Neural cell (in vitro differentiated cells): ENCODE measurements around the gene MRPL9. TPM values are rescaled to one million over a fixed set of nuclear protein-coding genes. Genes with fewer than 3 reads are reported as not detected.

Experiments used
- H2AFZ ChIP-seq: fragments of 200-600, 300-800 bp; sonication (generic), shearing (Covaris generic); 2 replicates; pipeline ENCODE4 v1.6.0; 2014; ENCODE audit warnings: low read depth, mild to moderate bottlenecking, antibody characterized with exemption, low read length, moderate library complexity
- H3F3A ChIP-seq: fragments of 200-600 bp; shearing (Covaris generic); 2 replicates; pipeline ENCODE4 v1.6.1; 2016; ENCODE audit warnings: mild to moderate bottlenecking, moderate library complexity, mixed read lengths, antibody characterized with exemption, low read length; ENCODE audit not compliant: insufficient read depth, poor library complexity, severe bottlenecking
- H3K27ac ChIP-seq: fragments of 200-600, 300-800 bp; sonication (generic), shearing (Covaris generic); 2 replicates; pipeline ENCODE4 v1.5.1; 2014; ENCODE audit warnings: mild to moderate bottlenecking, low read length, moderate library complexity
- H3K27me3 ChIP-seq: fragments of 300-800, 200-600 bp; sonication (generic), shearing (Covaris generic); 2 replicates; pipeline ENCODE4 v1.6.0; 2014; ENCODE audit warnings: mild to moderate bottlenecking, low read depth, low read length, moderate library complexity; ENCODE audit not compliant: insufficient read depth
- H3K36me3 ChIP-seq: fragments of 300-800, 200-600 bp; sonication (generic), shearing (Covaris generic); 2 replicates; pipeline ENCODE4 v1.5.1; 2014; ENCODE audit warnings: mild to moderate bottlenecking, antibody characterized with exemption, low read length, moderate library complexity; ENCODE audit not compliant: insufficient read depth
- H3K4me2 ChIP-seq: fragments of 300-800, 200-600 bp; sonication (generic), shearing (Covaris generic); 2 replicates; pipeline ENCODE4 v1.6.0; 2014; ENCODE audit warnings: mild to moderate bottlenecking, low read length
- H3K4me3 ChIP-seq: fragments of 300-800, 200-600 bp; sonication (generic), shearing (Covaris generic); 2 replicates; pipeline ENCODE4 v1.5.1; 2014; ENCODE audit warnings: mild to moderate bottlenecking, low read length, moderate library complexity
- H3K79me2 ChIP-seq: fragments of 200-600 bp; shearing (Covaris generic); replicated peaks from 2 replicates; pipeline ENCODE4 v1.6.0; 2014; ENCODE audit warnings: mild to moderate bottlenecking, low read length, moderate library complexity; ENCODE audit not compliant: insufficient read depth
- H3K9ac ChIP-seq: fragments of 300-800, 200-600 bp; sonication (generic), shearing (Covaris generic); 2 replicates; pipeline ENCODE4 v1.6.1; 2016; ENCODE audit warnings: mild to moderate bottlenecking, low read length, mixed read lengths
- H3K9me2 ChIP-seq: fragments of 200-600 bp; shearing (Covaris generic); 2 replicates; pipeline ENCODE4 v1.6.1; 2016; ENCODE audit warnings: mild to moderate bottlenecking, low read length, mixed read lengths; ENCODE audit not compliant: insufficient read depth
- H3K9me3 ChIP-seq: fragments of 200-600, 300-800 bp; sonication (generic), shearing (Covaris generic); 2 replicates; pipeline ENCODE4 v1.6.1; 2016; ENCODE audit warnings: mild to moderate bottlenecking, mixed run types, low read length, moderate library complexity, mixed read lengths
- H4K20me1 ChIP-seq: fragments of 200-600 bp; shearing (Covaris generic); 2 replicates; pipeline ENCODE4 v1.6.1; 2016; ENCODE audit warnings: mild to moderate bottlenecking, mixed run types; ENCODE audit not compliant: insufficient read depth
- EP300 ChIP-seq: fragments of 450-650 bp; conservative IDR thresholded peaks from 2 replicates; pipeline ENCODE4 v1.6.1; 2014; ENCODE audit warnings: antibody characterized with exemption, mild to moderate bottlenecking, moderate library complexity; ENCODE audit not compliant: poor library complexity, severe bottlenecking
- EZH2 ChIP-seq: fragments of 200-600, 300-800 bp; shearing (Covaris generic), sonication (generic); IDR thresholded peaks from 2 replicates; pipeline ENCODE4 v1.6.1; 2014; ENCODE audit warnings: antibody characterized with exemption, low read length, borderline replicate concordance, mild to moderate bottlenecking; ENCODE audit not compliant: insufficient read depth, poor library complexity, severe bottlenecking
- MXI1 ChIP-seq: fragments of 450-650 bp; conservative IDR thresholded peaks from 2 replicates; pipeline ENCODE4 v1.6.1; 2014; ENCODE audit warnings: antibody characterized with exemption, mild to moderate bottlenecking; ENCODE audit not compliant: poor library complexity, severe bottlenecking
- POLR2AphosphoS5 ChIP-seq: IDR thresholded peaks from 2 replicates; pipeline ENCODE4 v1.6.1; 2012
- RAD21 ChIP-seq: fragments of 450-650 bp; conservative IDR thresholded peaks from 2 replicates; pipeline ENCODE4 v1.6.1; 2014; ENCODE audit warnings: antibody characterized with exemption, mild to moderate bottlenecking, moderate library complexity
- SMC3 ChIP-seq: fragments of 450-650 bp; conservative IDR thresholded peaks from 2 replicates; pipeline ENCODE4 v1.6.1; 2014; ENCODE audit warnings: antibody characterized with exemption, mild to moderate bottlenecking, moderate library complexity; ENCODE audit not compliant: poor library complexity
- TAF1 ChIP-seq: IDR thresholded peaks from 2 replicates; pipeline ENCODE4 v1.6.1; 2012; ENCODE audit warnings: low read depth
- polyA plus RNA-seq: library from polyadenylated mRNA; depleted of rRNA; stranded (reverse); fragments of >200 nt; gene quantifications from 2 replicates; pipeline ENCODE4 v1.2.3, GENCODE V29; 2014
- TF ChIP-seq, protein P1 (sequence below): fragments of 450-650 bp; IDR thresholded peaks from 2 replicates; pipeline ENCODE4 v1.5.1; 2014; ENCODE audit warnings: antibody characterized with exemption, mild to moderate bottlenecking, moderate library complexity; ENCODE audit not compliant: poor library complexity, severe bottlenecking
- TF ChIP-seq, protein P2 (sequence below): IDR thresholded peaks from 2 replicates; pipeline ENCODE4 v1.6.1; 2012; ENCODE audit warnings: borderline replicate concordance

Gene MRPL9
- polyA plus RNA-seq, 1 donor from 2014 or later: 134 TPM

DNA sequence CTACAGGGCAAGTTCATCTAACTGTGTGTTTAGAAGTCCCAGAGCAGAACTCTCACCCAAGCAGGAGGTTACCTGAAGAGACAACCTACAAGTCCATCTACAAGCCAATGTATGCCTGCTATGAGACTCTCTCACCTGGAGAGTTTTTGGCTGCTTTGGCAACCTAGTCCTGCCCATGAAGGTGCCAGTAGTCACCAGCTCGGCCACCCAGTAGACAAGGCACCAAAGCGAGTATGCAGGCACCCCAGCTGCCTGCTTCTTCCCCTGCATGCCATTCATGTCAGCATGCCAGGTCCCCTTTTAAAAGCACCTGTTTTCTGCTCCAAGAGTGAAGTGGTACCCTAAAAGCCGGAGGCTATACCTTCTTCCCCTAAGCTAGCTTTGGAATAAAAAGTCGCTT, 21.8 kb downstream of the MRPL9 start:
- no peaks in the 10 kb centered on the region for H3K36me3 ChIP-seq
- no peak overlapping the region for H3K4me2 ChIP-seq
- no peak overlapping the region for H3K9ac ChIP-seq
- H4K20me1 ChIP-seq: no peaks in the 10 kb centered on the region
- no peaks in the 10 kb centered on the region for H3K79me2 ChIP-seq
- no peaks in the 10 kb centered on the region for H3K27me3 ChIP-seq
- no peak overlapping the region for H2AFZ ChIP-seq
- TF ChIP-seq MXI1 (no peak), POLR2AphosphoS5 (no peak), SMC3 (no peak), EP300 (no peak), TAF1 (no peak), RAD21 (no peak), EZH2 (no peak)
- TF ChIP-seq, protein P1, sequence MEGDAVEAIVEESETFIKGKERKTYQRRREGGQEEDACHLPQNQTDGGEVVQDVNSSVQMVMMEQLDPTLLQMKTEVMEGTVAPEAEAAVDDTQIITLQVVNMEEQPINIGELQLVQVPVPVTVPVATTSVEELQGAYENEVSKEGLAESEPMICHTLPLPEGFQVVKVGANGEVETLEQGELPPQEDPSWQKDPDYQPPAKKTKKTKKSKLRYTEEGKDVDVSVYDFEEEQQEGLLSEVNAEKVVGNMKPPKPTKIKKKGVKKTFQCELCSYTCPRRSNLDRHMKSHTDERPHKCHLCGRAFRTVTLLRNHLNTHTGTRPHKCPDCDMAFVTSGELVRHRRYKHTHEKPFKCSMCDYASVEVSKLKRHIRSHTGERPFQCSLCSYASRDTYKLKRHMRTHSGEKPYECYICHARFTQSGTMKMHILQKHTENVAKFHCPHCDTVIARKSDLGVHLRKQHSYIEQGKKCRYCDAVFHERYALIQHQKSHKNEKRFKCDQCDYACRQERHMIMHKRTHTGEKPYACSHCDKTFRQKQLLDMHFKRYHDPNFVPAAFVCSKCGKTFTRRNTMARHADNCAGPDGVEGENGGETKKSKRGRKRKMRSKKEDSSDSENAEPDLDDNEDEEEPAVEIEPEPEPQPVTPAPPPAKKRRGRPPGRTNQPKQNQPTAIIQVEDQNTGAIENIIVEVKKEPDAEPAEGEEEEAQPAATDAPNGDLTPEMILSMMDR: no peak
- TF ChIP-seq, protein P2, sequence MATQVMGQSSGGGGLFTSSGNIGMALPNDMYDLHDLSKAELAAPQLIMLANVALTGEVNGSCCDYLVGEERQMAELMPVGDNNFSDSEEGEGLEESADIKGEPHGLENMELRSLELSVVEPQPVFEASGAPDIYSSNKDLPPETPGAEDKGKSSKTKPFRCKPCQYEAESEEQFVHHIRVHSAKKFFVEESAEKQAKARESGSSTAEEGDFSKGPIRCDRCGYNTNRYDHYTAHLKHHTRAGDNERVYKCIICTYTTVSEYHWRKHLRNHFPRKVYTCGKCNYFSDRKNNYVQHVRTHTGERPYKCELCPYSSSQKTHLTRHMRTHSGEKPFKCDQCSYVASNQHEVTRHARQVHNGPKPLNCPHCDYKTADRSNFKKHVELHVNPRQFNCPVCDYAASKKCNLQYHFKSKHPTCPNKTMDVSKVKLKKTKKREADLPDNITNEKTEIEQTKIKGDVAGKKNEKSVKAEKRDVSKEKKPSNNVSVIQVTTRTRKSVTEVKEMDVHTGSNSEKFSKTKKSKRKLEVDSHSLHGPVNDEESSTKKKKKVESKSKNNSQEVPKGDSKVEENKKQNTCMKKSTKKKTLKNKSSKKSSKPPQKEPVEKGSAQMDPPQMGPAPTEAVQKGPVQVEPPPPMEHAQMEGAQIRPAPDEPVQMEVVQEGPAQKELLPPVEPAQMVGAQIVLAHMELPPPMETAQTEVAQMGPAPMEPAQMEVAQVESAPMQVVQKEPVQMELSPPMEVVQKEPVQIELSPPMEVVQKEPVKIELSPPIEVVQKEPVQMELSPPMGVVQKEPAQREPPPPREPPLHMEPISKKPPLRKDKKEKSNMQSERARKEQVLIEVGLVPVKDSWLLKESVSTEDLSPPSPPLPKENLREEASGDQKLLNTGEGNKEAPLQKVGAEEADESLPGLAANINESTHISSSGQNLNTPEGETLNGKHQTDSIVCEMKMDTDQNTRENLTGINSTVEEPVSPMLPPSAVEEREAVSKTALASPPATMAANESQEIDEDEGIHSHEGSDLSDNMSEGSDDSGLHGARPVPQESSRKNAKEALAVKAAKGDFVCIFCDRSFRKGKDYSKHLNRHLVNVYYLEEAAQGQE: no peak
- H3K9me3 ChIP-seq: peaks cover 6% of the 10 kb centered on the region
- H3K27ac ChIP-seq: no peak overlapping the region
- no peaks in the 10 kb centered on the region for H3K9me2 ChIP-seq
- H3K4me3 ChIP-seq: no peak overlapping the region
- no peaks in the 10 kb centered on the region for H3F3A ChIP-seq

DNA sequence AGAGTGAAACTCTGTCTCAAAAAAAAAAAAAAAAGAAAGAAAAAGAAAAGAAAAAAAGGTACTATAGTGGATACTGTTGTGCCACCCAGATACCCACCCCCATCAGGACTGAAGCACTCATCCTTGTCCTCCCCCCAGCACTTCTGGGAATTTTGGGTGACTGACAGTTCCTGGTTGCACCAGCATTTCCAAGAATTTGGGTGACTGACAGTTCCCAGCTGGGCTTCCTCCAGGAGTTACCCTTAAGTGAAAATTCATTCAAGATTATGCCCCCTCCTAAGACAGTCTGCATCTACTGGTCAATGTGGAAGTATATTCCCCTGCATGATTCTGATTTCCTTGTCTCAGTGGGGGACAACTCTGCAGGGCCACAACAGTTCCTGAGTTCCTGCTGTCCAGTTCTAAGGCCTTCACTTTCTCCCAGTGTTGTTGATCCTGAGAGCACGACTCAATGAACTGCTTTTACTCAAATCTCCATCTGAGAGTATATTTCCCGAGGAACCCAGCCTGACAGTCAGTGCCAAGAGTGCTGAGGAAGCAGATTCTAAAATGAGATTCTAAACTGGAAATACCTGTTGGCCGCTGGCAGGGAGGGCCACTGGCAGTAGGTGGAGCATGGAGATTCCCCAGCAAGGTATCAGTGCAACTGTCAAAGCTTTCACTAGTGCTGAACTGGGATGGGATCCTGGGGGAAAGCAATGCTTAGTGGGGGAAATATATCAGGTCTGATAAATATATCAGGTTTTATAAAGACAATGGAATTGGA, 23.5 kb downstream of the MRPL9 start:
- TF ChIP-seq MXI1: no peak
- no peak for TF ChIP-seq EZH2
- no peak for TF ChIP-seq RAD21
- TF ChIP-seq POLR2AphosphoS5: no peak
- no peak for TF ChIP-seq EP300
- TF ChIP-seq SMC3: no peak
- TF ChIP-seq, protein P1: no peak
- Histone ChIP-seq H3K9me2 (no peaks in the 10 kb centered on the region), H3K27ac (no peak overlapping the region), H3K27me3 (no peaks in the 10 kb centered on the region), H3K9me3 (peaks cover 6% of the 10 kb centered on the region), H4K20me1 (no peaks in the 10 kb centered on the region), H3K4me2 (no peak overlapping the region), H3K36me3 (no peaks in the 10 kb centered on the region), H3K4me3 (no peak overlapping the region), H3K79me2 (no peaks in the 10 kb centered on the region), H3F3A (no peaks in the 10 kb centered on the region), H3K9ac (no peak overlapping the region), H2AFZ (no peak overlapping the region)
